GM23338 (cell line): Measurements from ENCODE around the gene NLRC5. TPM values are rescaled to one million over a fixed set of nuclear protein-coding genes. Genes with fewer than 3 reads are reported as not detected.
"Not testable (repeated sequence)": the region's sequence is repeated elsewhere in the genome, so short reads cannot be mapped to it uniquely, and the experiment has no call there.

ENCODE experiments used
- ATAC-seq: fragments of 200-7000 bp; cut with Tn5 transposase; 3 replicates; pipeline ENCODE4 v1.9.1; 2020
- DNase-seq: peaks from one replicate; pipeline ENCODE4 v3.0.0-alpha.2; 2015; ENCODE audit warnings: low spot score
- H2AFZ ChIP-seq: fragments of 200-600 bp; sonication (generic); 2 replicates; pipeline ENCODE4 v1.8.0; 2016; ENCODE audit warnings: antibody characterized with exemption, mild to moderate bottlenecking, moderate library complexity
- H3F3A ChIP-seq: fragments of 200-600 bp; sonication (generic); replicated peaks from 2 replicates; pipeline ENCODE4 v1.8.0; 2017; ENCODE audit warnings: antibody characterized with exemption, mixed run types, low read depth
- H3K27ac ChIP-seq: fragments of 200-600 bp; sonication (generic); 2 replicates; pipeline ENCODE4 v1.6.1; 2016; ENCODE audit warnings: low read depth
- H3K27me3 ChIP-seq: fragments of 200-600 bp; sonication (generic); 2 replicates; pipeline ENCODE4 v1.8.0; 2016; ENCODE audit warnings: mild to moderate bottlenecking, mixed run types, moderate library complexity; ENCODE audit not compliant: insufficient read depth
- H3K36me3 ChIP-seq: fragments of 200-600 bp; sonication (generic); 2 replicates; pipeline ENCODE4 v1.8.0; 2016; ENCODE audit warnings: mild to moderate bottlenecking; ENCODE audit not compliant: insufficient read depth
- H3K4me1 ChIP-seq: fragments of 200-600 bp; sonication (generic); 2 replicates; pipeline ENCODE4 v1.8.0; 2016; ENCODE audit warnings: mild to moderate bottlenecking, moderate library complexity; ENCODE audit not compliant: insufficient read depth
- H3K4me2 ChIP-seq: fragments of 200-600 bp; sonication (generic); 2 replicates; pipeline ENCODE4 v1.7.1; 2017; ENCODE audit warnings: mixed run types
- H3K4me3 ChIP-seq: fragments of 200-600 bp; sonication (generic); 2 replicates; pipeline ENCODE4 v1.6.1; 2016; ENCODE audit warnings: mixed run types
- H3K79me2 ChIP-seq: fragments of 200-600 bp; sonication (generic); replicated peaks from 2 replicates; pipeline ENCODE4 v1.8.0; 2017; ENCODE audit warnings: mild to moderate bottlenecking; ENCODE audit not compliant: insufficient read depth
- H3K9me2 ChIP-seq: fragments of 200-600 bp; sonication (generic); 2 replicates; pipeline ENCODE4 v1.8.0; 2017; ENCODE audit not compliant: insufficient read depth
- H4K20me1 ChIP-seq: fragments of 200-600 bp; sonication (generic); replicated peaks from 2 replicates; pipeline ENCODE4 v1.8.0; 2017; ENCODE audit warnings: mild to moderate bottlenecking; ENCODE audit not compliant: insufficient read depth
- H3K27ac Mint-ChIP-seq: 2 replicates; pipeline ENCODE4 v1.8.0; 2020; ENCODE audit warnings: inconsistent platforms, mild to moderate bottlenecking, moderate library complexity, mixed read lengths
- H3K27me3 Mint-ChIP-seq: 3 replicates; pipeline ENCODE4 v1.8.0; 2022; ENCODE audit warnings: low read depth, mild to moderate bottlenecking, moderate library complexity, mixed read lengths, inconsistent platforms; ENCODE audit not compliant: insufficient read depth, poor library complexity
- H3K36me3 Mint-ChIP-seq: 3 replicates; pipeline ENCODE4 v1.8.0; 2021; ENCODE audit warnings: low read depth, mild to moderate bottlenecking, inconsistent platforms, moderate library complexity, mixed read lengths
- H3K4me1 Mint-ChIP-seq: 3 replicates; pipeline ENCODE4 v1.8.0; 2020; ENCODE audit warnings: mild to moderate bottlenecking, inconsistent platforms, mixed read lengths
- H3K4me3 Mint-ChIP-seq: 3 replicates; pipeline ENCODE4 v1.8.0; 2021; ENCODE audit warnings: moderate library complexity, mild to moderate bottlenecking, inconsistent platforms, mixed read lengths
- H3K9me3 Mint-ChIP-seq: 3 replicates; pipeline ENCODE4 v1.8.0; 2020; ENCODE audit warnings: moderate library complexity, mild to moderate bottlenecking, inconsistent platforms, mixed read lengths
- CREB1 ChIP-seq: fragments of 250-450 bp; sonication (Bioruptor Pico); IDR thresholded peaks from 2 replicates; pipeline ENCODE4 v1.5.0; 2020; ENCODE audit warnings: low read depth, mild to moderate bottlenecking, moderate library complexity
- polyA plus RNA-seq: library from polyadenylated mRNA; unstranded; fragments of >200 nt; fragmentation: Nextera tagmentation; extraction: Ambion mirVana; gene quantifications from 2 replicates; pipeline ENCODE4 v1.2.1, GENCODE V29; 2016
- total RNA-seq: library from RNA; depleted of rRNA; stranded (reverse); fragments of >200 nt; shearing (Covaris generic); gene quantifications from 2 replicates; pipeline ENCODE4 v1.2.3, GENCODE V29; 2014
- TF ChIP-seq, protein P1 (sequence below), 2 experiments: fragments of 200-600 bp in 1 of 2; sonication (generic) in 1 of 2; conservative IDR thresholded peaks; 2 replicates each; pipeline versions ENCODE4 v1.5.1 to v1.6.1; 2016 to 2017; ENCODE audit warnings: antibody characterized with exemption in 2 of 2, low read depth in 2 of 2, mild to moderate bottlenecking in 2 of 2, moderate library complexity in 1 of 2
- TF ChIP-seq, protein P2 (sequence below): fragments of 250-450 bp; sonication (Bioruptor Pico); IDR thresholded peaks from 2 replicates; pipeline ENCODE4 v1.5.0; 2020; ENCODE audit warnings: mild to moderate bottlenecking, moderate library complexity
- TF ChIP-seq, protein P3 (sequence below): IDR thresholded peaks from 2 replicates; pipeline ENCODE4 v1.6.1; 2016; ENCODE audit warnings: antibody characterized with exemption

The NLRC5 gene
- total and polyA plus RNA-seq, 2 experiments from 2014 or later, result 2.3 to 3.9 TPM

DNA sequence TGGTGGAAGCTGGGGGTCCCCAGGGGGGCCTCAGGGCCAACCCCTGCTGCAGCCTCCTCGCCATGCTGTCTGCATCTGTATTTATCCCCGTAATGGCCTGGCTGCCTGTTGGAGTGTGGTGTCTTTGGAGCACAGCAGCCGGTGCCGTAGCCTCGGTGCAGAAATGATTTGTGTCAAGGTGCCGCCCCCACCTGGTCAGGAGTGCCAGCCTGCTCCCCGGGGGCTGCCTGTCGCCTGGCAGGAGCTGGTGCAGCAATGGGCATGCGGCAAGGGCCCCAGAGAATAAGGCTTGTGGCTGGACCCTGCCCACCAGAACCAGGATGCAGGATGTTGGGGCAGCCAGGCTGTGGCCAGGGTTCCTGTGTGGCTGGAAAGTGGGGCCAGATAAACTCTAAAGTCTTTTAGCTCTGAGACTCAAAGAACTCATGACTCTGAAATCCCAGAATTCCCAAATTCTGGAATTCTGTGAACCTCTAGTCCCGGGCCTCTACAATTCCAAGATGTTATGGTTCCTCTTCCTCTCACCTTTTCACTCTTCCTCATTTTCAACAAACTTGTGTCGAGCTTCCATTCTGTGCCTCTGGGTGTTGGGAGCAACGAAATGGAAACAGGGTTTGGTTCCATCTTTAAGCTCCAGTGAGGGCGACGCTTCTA lies 109.0 kb downstream of the NLRC5 start:
- no peaks in the 10 kb centered on the region for H3K9me3 Mint-ChIP-seq
- H3K4me3 ChIP-seq, result no peak overlapping the region
- H3K27me3 ChIP-seq, result peaks cover 14% of the 10 kb centered on the region
- no peak overlapping the region for H3K4me2 ChIP-seq
- H3K4me3 Mint-ChIP-seq, result no peak overlapping the region
- no peaks in the 10 kb centered on the region for H3K36me3 ChIP-seq
- no peak overlapping the region for H3K27ac Mint-ChIP-seq
- peak; percentile 58 for ATAC-seq
- H3K36me3 Mint-ChIP-seq, result no peaks in the 10 kb centered on the region
- no peak overlapping the region for H2AFZ ChIP-seq
- peaks cover 7% of the 10 kb centered on the region for H3K4me1 ChIP-seq
- TF ChIP-seq, protein P1, sequence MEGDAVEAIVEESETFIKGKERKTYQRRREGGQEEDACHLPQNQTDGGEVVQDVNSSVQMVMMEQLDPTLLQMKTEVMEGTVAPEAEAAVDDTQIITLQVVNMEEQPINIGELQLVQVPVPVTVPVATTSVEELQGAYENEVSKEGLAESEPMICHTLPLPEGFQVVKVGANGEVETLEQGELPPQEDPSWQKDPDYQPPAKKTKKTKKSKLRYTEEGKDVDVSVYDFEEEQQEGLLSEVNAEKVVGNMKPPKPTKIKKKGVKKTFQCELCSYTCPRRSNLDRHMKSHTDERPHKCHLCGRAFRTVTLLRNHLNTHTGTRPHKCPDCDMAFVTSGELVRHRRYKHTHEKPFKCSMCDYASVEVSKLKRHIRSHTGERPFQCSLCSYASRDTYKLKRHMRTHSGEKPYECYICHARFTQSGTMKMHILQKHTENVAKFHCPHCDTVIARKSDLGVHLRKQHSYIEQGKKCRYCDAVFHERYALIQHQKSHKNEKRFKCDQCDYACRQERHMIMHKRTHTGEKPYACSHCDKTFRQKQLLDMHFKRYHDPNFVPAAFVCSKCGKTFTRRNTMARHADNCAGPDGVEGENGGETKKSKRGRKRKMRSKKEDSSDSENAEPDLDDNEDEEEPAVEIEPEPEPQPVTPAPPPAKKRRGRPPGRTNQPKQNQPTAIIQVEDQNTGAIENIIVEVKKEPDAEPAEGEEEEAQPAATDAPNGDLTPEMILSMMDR (conservative IDR thresholded peaks at IDR 0.05; ENCODE audit: low read depth in 2 of 2), result peak; percentile 26 to 65; a peak in 3 of 4 replicates
- TF ChIP-seq, protein P2, sequence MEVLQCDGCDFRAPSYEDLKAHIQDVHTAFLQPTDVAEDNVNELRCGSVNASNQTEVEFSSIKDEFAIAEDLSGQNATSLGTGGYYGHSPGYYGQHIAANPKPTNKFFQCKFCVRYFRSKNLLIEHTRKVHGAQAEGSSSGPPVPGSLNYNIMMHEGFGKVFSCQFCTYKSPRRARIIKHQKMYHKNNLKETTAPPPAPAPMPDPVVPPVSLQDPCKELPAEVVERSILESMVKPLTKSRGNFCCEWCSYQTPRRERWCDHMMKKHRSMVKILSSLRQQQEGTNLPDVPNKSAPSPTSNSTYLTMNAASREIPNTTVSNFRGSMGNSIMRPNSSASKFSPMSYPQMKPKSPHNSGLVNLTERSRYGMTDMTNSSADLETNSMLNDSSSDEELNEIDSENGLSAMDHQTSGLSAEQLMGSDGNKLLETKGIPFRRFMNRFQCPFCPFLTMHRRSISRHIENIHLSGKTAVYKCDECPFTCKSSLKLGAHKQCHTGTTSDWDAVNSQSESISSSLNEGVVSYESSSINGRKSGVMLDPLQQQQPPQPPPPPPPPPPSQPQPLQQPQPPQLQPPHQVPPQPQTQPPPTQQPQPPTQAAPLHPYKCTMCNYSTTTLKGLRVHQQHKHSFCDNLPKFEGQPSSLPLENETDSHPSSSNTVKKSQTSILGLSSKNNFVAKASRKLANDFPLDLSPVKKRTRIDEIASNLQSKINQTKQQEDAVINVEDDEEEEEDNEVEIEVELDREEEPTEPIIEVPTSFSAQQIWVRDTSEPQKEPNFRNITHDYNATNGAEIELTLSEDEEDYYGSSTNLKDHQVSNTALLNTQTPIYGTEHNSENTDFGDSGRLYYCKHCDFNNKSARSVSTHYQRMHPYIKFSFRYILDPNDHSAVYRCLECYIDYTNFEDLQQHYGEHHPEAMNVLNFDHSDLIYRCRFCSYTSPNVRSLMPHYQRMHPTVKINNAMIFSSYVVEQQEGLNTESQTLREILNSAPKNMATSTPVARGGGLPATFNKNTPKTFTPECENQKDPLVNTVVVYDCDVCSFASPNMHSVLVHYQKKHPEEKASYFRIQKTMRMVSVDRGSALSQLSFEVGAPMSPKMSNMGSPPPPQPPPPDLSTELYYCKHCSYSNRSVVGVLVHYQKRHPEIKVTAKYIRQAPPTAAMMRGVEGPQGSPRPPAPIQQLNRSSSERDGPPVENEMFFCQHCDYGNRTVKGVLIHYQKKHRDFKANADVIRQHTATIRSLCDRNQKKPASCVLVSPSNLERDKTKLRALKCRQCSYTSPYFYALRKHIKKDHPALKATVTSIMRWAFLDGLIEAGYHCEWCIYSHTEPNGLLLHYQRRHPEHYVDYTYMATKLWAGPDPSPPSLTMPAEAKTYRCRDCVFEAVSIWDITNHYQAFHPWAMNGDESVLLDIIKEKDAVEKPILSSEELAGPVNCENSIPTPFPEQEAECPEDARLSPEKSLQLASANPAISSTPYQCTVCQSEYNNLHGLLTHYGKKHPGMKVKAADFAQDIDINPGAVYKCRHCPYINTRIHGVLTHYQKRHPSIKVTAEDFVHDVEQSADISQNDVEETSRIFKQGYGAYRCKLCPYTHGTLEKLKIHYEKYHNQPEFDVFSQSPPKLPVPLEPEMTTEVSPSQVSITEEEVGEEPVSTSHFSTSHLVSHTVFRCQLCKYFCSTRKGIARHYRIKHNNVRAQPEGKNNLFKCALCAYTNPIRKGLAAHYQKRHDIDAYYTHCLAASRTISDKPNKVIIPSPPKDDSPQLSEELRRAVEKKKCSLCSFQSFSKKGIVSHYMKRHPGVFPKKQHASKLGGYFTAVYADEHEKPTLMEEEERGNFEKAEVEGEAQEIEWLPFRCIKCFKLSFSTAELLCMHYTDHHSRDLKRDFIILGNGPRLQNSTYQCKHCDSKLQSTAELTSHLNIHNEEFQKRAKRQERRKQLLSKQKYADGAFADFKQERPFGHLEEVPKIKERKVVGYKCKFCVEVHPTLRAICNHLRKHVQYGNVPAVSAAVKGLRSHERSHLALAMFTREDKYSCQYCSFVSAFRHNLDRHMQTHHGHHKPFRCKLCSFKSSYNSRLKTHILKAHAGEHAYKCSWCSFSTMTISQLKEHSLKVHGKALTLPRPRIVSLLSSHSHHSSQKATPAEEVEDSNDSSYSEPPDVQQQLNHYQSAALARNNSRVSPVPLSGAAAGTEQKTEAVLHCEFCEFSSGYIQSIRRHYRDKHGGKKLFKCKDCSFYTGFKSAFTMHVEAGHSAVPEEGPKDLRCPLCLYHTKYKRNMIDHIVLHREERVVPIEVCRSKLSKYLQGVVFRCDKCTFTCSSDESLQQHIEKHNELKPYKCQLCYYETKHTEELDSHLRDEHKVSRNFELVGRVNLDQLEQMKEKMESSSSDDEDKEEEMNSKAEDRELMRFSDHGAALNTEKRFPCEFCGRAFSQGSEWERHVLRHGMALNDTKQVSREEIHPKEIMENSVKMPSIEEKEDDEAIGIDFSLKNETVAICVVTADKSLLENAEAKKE, result no peak
- no peak for TF ChIP-seq CREB1 (CRISPR knock-in tag)
- TF ChIP-seq, protein P3, sequence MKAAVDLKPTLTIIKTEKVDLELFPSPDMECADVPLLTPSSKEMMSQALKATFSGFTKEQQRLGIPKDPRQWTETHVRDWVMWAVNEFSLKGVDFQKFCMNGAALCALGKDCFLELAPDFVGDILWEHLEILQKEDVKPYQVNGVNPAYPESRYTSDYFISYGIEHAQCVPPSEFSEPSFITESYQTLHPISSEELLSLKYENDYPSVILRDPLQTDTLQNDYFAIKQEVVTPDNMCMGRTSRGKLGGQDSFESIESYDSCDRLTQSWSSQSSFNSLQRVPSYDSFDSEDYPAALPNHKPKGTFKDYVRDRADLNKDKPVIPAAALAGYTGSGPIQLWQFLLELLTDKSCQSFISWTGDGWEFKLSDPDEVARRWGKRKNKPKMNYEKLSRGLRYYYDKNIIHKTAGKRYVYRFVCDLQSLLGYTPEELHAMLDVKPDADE, result no peak
- peak; percentile 41 for DNase-seq
- peaks cover 9% of the 10 kb centered on the region for H3K27me3 Mint-ChIP-seq
- peaks cover 27% of the 10 kb centered on the region for H3K4me1 Mint-ChIP-seq
- no peaks in the 10 kb centered on the region for H3F3A ChIP-seq
- H3K79me2 ChIP-seq, result no peaks in the 10 kb centered on the region
- H3K27ac ChIP-seq, result no peak overlapping the region
- H4K20me1 ChIP-seq, result no peaks in the 10 kb centered on the region
- no peaks in the 10 kb centered on the region for H3K9me2 ChIP-seq

DNA sequence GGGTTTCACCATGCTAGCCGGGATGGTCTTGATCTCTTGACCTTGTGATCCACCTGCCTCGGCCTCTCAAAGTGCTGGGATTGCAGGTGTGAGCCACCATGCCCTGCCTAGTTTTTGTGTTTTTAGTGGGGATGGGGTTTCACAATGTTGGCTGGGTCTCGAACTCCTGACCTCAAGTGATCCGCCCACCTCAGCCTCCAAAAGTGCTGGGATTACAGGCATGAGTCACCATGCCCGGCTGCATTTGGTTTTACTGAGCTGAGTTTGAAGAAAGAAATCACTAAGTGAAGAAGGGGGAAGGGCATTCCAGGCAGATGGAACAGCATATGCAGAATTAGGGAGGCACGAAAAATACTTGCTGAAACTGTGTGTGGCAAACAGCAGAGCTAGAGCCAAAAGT lies 110.6 kb downstream of the NLRC5 start:
- not testable (repeated sequence) for H3K4me2 ChIP-seq, H3K27me3 ChIP-seq, H3K79me2 ChIP-seq, H3K36me3 Mint-ChIP-seq, H3K27ac Mint-ChIP-seq, H3K27ac ChIP-seq, H3K9me2 ChIP-seq, H3F3A ChIP-seq, H4K20me1 ChIP-seq, H2AFZ ChIP-seq, H3K9me3 Mint-ChIP-seq, H3K4me1 ChIP-seq, H3K4me3 ChIP-seq, H3K4me3 Mint-ChIP-seq, H3K36me3 ChIP-seq, ATAC-seq, DNase-seq, H3K27me3 Mint-ChIP-seq
- H3K4me1 Mint-ChIP-seq, result peaks cover 33% of the 10 kb centered on the region
